WTC11 (cell line): Measurements from ENCODE around the gene IFI44L. TPM values are rescaled to one million over a fixed set of nuclear protein-coding genes. Genes with fewer than 3 reads are reported as not detected.

Experiments
- ATAC-seq: fragments of 200-7000 bp; cut with Tn5 transposase; 2 replicates; pipeline ENCODE4 v1.10.0; 2021; ENCODE audit warnings: mild to moderate bottlenecking, moderate library complexity
- CTCF ChIA-PET: fragments of 300-600 bp; sonication (Branson Sonifier 250); formaldehyde crosslinking; loops from one replicate; lab custom pipeline; 2021; ENCODE audit warnings: antibody characterized with exemption; lab: Charles Lee
- POLR2A ChIA-PET: fragments of 350-600 bp; sonication (Branson Sonifier 250); formaldehyde crosslinking; loops from one replicate; lab custom pipeline; 2021; ENCODE audit warnings: antibody characterized with exemption; lab: Charles Lee
- DNase-seq: peaks from one replicate; pipeline ENCODE4 v3.0.0; 2021; ENCODE audit warnings: low spot score
- H3K27ac Mint-ChIP-seq: 2 replicates; pipeline ENCODE4 v1.8.0; 2021; ENCODE audit warnings: mixed read lengths
- H3K27me3 Mint-ChIP-seq: 2 replicates; pipeline ENCODE4 v1.8.0; 2021; ENCODE audit warnings: low read depth, mild to moderate bottlenecking, moderate library complexity, mixed read lengths
- H3K36me3 Mint-ChIP-seq: 2 replicates; pipeline ENCODE4 v1.8.0; 2021; ENCODE audit warnings: mixed read lengths
- H3K4me1 Mint-ChIP-seq: 2 replicates; pipeline ENCODE4 v1.8.0; 2022; ENCODE audit warnings: mixed read lengths
- H3K4me3 Mint-ChIP-seq: 2 replicates; pipeline ENCODE4 v1.8.0; 2021; ENCODE audit warnings: mild to moderate bottlenecking, moderate library complexity, mixed read lengths
- H3K9me3 Mint-ChIP-seq: 2 replicates; pipeline ENCODE4 v1.8.0; 2021; ENCODE audit warnings: mixed read lengths
- CBFB ChIP-seq: sonication (generic); formaldehyde crosslinking; IDR thresholded peaks from 2 replicates; pipeline ENCODE4 v1.8.1; 2022; ENCODE audit warnings: mild to moderate bottlenecking, low read depth, missing genetic modification reagents
- CREB1 ChIP-seq: sonication (generic); formaldehyde crosslinking; IDR thresholded peaks from 2 replicates; pipeline ENCODE4 v1.8.0; 2023; ENCODE audit warnings: mild to moderate bottlenecking, missing genetic modification reagents
- EMX1 ChIP-seq: fragments of 250-450 bp; sonication (Bioruptor Pico); IDR thresholded peaks from 2 replicates; pipeline ENCODE4 v1.8.0; 2021; ENCODE audit warnings: mild to moderate bottlenecking
- FOXJ3 ChIP-seq: sonication (generic); formaldehyde crosslinking; IDR thresholded peaks from 2 replicates; pipeline ENCODE4 v1.9.0; 2021; ENCODE audit warnings: missing genetic modification reagents, mild to moderate bottlenecking, borderline replicate concordance
- GTF2I ChIP-seq: fragments of 250-450 bp; sonication (Bioruptor Pico); conservative IDR thresholded peaks from 2 replicates; pipeline ENCODE4 v1.4.0; 2021; ENCODE audit warnings: mild to moderate bottlenecking
- IRF2 ChIP-seq: sonication (generic); formaldehyde crosslinking; IDR thresholded peaks from 2 replicates; pipeline ENCODE4 v1.8.0; 2022; ENCODE audit warnings: low read depth, missing genetic modification reagents, borderline replicate concordance
- KAT7 ChIP-seq: sonication (generic); formaldehyde crosslinking; IDR thresholded peaks from 2 replicates; pipeline ENCODE4 v1.8.1; 2023; ENCODE audit warnings: missing genetic modification reagents, mild to moderate bottlenecking, borderline replicate concordance
- NR2C2 ChIP-seq: sonication (generic); formaldehyde crosslinking; IDR thresholded peaks from 2 replicates; pipeline ENCODE4 v1.8.0; 2022; ENCODE audit warnings: mild to moderate bottlenecking, missing genetic modification reagents
- PREB ChIP-seq: sonication (generic); formaldehyde crosslinking; IDR thresholded peaks from 2 replicates; pipeline ENCODE4 v1.8.1; 2022; ENCODE audit warnings: mild to moderate bottlenecking, missing genetic modification reagents, moderate library complexity, borderline replicate concordance
- TCF7 ChIP-seq: sonication (generic); formaldehyde crosslinking; IDR thresholded peaks from 2 replicates; pipeline ENCODE4 v1.8.0; 2022; ENCODE audit warnings: mild to moderate bottlenecking, low read depth, missing genetic modification reagents, moderate library complexity
- TP53 ChIP-seq: sonication (generic); formaldehyde crosslinking; IDR thresholded peaks from 2 replicates; pipeline ENCODE4 v1.8.1; 2023; ENCODE audit warnings: mild to moderate bottlenecking, missing genetic modification reagents
- ZNF232 ChIP-seq: sonication (generic); formaldehyde crosslinking; IDR thresholded peaks from 2 replicates; pipeline ENCODE4 v1.8.0; 2022; ENCODE audit warnings: mild to moderate bottlenecking, missing genetic modification reagents
- ZNF416 ChIP-seq: fragments of 250-450 bp; sonication (Bioruptor Pico); IDR thresholded peaks from 2 replicates; pipeline ENCODE4 v1.9.0; 2021; ENCODE audit warnings: mild to moderate bottlenecking, inconsistent platforms
- ZNF423 ChIP-seq: fragments of 250-450 bp; sonication (Bioruptor Pico); IDR thresholded peaks from 2 replicates; pipeline ENCODE4 v2.1.2; 2022; ENCODE audit warnings: mild to moderate bottlenecking, moderate library complexity
- ZNF425 ChIP-seq: fragments of 250-450 bp; sonication (Bioruptor Pico); conservative IDR thresholded peaks from 2 replicates; pipeline ENCODE4 v1.9.0; 2021; ENCODE audit warnings: mild to moderate bottlenecking
- ZNF671 ChIP-seq: fragments of 250-450 bp; sonication (Bioruptor Pico); IDR thresholded peaks from 2 replicates; pipeline ENCODE4 v1.8.0; 2021; ENCODE audit warnings: mild to moderate bottlenecking
- total RNA-seq: library from RNA; stranded (reverse); gene quantifications from 3 replicates; pipeline ENCODE4 v1.2.3, GENCODE V29; 2021
- TF ChIP-seq, protein P1 (sequence below): sonication (generic); formaldehyde crosslinking; IDR thresholded peaks from 2 replicates; pipeline ENCODE4 v1.8.0; 2023; ENCODE audit warnings: missing genetic modification reagents
- TF ChIP-seq, protein P2 (sequence below): sonication (generic); formaldehyde crosslinking; IDR thresholded peaks from 2 replicates; pipeline ENCODE4 v1.8.0; 2022; ENCODE audit warnings: missing genetic modification reagents
- TF ChIP-seq, protein P3 (sequence below): fragments of 200-600 bp; IDR thresholded peaks from 2 replicates; pipeline ENCODE4 v1.8.0; 2022; ENCODE audit warnings: antibody characterized with exemption
- TF ChIP-seq, protein P4 (sequence below): sonication (generic); formaldehyde crosslinking; IDR thresholded peaks from 2 replicates; pipeline ENCODE4 v1.8.0; 2023; ENCODE audit warnings: mild to moderate bottlenecking, missing genetic modification reagents

IFI44L gene
- total RNA-seq, 1 experiment from 2014 or later, result 0.13 TPM

GRCh38 chr1:78682496-78682895 is 62.2 kb downstream of the IFI44L start (continued):
- TF ChIP-seq ZNF671 (no peak), ZNF425 (CRISPR knock-in tag) (no peak), CREB1 (CRISPR knock-in tag) (no peak), EMX1 (CRISPR knock-in tag) (no peak), ZNF416 (CRISPR knock-in tag) (no peak), FOXJ3 (CRISPR knock-in tag) (no peak)

DNA sequence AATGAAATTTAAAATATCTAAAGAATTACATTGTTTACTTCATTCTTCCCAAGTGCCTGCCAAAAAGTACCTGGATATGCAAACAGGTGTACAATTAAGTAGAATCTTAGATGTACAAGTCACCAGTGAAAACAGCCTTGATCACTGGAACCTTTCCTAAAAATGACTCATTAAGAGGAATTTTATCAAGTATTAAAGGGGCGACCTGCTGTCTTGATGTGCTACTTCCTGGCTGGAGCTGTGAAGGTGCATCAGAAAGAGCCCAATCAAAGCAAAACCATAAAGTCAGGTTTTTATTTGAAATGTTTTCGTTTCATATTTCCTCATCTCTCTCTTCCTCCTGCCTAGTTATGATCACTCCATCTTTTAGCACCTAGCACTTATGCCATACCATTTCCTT is 62.8 kb downstream of the IFI44L start:
- Mint-ChIP-seq H3K4me3 (no peak overlapping the region), H3K36me3 (no peaks in the 10 kb centered on the region), H3K4me1 (no peaks in the 10 kb centered on the region), H3K9me3 (no peaks in the 10 kb centered on the region), H3K27ac (no peak overlapping the region), H3K27me3 (no peaks in the 10 kb centered on the region)
- ATAC-seq (no peak), DNase-seq (no peak)
- POLR2A ChIA-PET, result no interaction called here
- CTCF ChIA-PET, result no interaction called here
- TF ChIP-seq, protein P1, sequence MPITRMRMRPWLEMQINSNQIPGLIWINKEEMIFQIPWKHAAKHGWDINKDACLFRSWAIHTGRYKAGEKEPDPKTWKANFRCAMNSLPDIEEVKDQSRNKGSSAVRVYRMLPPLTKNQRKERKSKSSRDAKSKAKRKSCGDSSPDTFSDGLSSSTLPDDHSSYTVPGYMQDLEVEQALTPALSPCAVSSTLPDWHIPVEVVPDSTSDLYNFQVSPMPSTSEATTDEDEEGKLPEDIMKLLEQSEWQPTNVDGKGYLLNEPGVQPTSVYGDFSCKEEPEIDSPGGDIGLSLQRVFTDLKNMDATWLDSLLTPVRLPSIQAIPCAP (CRISPR knock-in tag), result no peak

- ATAC-seq (no peak), DNase-seq (no peak)
- Mint-ChIP-seq H3K27ac (no peak overlapping the region), H3K4me1 (peaks cover 4% of the 10 kb centered on the region), H3K4me3 (no peak overlapping the region), H3K36me3 (peaks cover 8% of the 10 kb centered on the region), H3K9me3 (peaks cover 14% of the 10 kb centered on the region), H3K27me3 (no peaks in the 10 kb centered on the region)
- CTCF ChIA-PET, result no interaction called here
- TF ChIP-seq, protein P2, sequence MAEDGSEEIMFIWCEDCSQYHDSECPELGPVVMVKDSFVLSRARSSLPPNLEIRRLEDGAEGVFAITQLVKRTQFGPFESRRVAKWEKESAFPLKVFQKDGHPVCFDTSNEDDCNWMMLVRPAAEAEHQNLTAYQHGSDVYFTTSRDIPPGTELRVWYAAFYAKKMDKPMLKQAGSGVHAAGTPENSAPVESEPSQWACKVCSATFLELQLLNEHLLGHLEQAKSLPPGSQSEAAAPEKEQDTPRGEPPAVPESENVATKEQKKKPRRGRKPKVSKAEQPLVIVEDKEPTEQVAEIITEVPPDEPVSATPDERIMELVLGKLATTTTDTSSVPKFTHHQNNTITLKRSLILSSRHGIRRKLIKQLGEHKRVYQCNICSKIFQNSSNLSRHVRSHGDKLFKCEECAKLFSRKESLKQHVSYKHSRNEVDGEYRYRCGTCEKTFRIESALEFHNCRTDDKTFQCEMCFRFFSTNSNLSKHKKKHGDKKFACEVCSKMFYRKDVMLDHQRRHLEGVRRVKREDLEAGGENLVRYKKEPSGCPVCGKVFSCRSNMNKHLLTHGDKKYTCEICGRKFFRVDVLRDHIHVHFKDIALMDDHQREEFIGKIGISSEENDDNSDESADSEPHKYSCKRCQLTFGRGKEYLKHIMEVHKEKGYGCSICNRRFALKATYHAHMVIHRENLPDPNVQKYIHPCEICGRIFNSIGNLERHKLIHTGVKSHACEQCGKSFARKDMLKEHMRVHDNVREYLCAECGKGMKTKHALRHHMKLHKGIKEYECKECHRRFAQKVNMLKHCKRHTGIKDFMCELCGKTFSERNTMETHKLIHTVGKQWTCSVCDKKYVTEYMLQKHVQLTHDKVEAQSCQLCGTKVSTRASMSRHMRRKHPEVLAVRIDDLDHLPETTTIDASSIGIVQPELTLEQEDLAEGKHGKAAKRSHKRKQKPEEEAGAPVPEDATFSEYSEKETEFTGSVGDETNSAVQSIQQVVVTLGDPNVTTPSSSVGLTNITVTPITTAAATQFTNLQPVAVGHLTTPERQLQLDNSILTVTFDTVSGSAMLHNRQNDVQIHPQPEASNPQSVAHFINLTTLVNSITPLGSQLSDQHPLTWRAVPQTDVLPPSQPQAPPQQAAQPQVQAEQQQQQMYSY (CRISPR knock-in tag), result no peak
- TF ChIP-seq FOXJ3 (CRISPR knock-in tag) (no peak), IRF2 (CRISPR knock-in tag) (no peak), TCF7 (CRISPR knock-in tag) (no peak), ZNF232 (CRISPR knock-in tag) (no peak), GTF2I (CRISPR knock-in tag) (no peak), CBFB (CRISPR knock-in tag) (no peak), TP53 (CRISPR knock-in tag) (no peak), NR2C2 (no peak), KAT7 (no peak), ZNF423 (CRISPR knock-in tag) (no peak), PREB (CRISPR knock-in tag) (no peak)
- TF ChIP-seq, protein P3, sequence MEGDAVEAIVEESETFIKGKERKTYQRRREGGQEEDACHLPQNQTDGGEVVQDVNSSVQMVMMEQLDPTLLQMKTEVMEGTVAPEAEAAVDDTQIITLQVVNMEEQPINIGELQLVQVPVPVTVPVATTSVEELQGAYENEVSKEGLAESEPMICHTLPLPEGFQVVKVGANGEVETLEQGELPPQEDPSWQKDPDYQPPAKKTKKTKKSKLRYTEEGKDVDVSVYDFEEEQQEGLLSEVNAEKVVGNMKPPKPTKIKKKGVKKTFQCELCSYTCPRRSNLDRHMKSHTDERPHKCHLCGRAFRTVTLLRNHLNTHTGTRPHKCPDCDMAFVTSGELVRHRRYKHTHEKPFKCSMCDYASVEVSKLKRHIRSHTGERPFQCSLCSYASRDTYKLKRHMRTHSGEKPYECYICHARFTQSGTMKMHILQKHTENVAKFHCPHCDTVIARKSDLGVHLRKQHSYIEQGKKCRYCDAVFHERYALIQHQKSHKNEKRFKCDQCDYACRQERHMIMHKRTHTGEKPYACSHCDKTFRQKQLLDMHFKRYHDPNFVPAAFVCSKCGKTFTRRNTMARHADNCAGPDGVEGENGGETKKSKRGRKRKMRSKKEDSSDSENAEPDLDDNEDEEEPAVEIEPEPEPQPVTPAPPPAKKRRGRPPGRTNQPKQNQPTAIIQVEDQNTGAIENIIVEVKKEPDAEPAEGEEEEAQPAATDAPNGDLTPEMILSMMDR, result no peak
- TF ChIP-seq, protein P4, sequence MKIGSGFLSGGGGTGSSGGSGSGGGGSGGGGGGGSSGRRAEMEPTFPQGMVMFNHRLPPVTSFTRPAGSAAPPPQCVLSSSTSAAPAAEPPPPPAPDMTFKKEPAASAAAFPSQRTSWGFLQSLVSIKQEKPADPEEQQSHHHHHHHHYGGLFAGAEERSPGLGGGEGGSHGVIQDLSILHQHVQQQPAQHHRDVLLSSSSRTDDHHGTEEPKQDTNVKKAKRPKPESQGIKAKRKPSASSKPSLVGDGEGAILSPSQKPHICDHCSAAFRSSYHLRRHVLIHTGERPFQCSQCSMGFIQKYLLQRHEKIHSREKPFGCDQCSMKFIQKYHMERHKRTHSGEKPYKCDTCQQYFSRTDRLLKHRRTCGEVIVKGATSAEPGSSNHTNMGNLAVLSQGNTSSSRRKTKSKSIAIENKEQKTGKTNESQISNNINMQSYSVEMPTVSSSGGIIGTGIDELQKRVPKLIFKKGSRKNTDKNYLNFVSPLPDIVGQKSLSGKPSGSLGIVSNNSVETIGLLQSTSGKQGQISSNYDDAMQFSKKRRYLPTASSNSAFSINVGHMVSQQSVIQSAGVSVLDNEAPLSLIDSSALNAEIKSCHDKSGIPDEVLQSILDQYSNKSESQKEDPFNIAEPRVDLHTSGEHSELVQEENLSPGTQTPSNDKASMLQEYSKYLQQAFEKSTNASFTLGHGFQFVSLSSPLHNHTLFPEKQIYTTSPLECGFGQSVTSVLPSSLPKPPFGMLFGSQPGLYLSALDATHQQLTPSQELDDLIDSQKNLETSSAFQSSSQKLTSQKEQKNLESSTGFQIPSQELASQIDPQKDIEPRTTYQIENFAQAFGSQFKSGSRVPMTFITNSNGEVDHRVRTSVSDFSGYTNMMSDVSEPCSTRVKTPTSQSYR (CRISPR knock-in tag), result no peak
- POLR2A ChIA-PET, result no interaction called here
Observed at GRCh38 chr1:78687315-78687714, 67.1 kb downstream of the IFI44L start.
